ENCODE results near the gene RER1. TPM values are rescaled to one million over a fixed set of nuclear protein-coding genes. Genes with fewer than 3 reads are reported as not detected.
A peak's percentile ranks its signal among the peaks of the same experiment; 100 is the strongest.

Gene RER1
- total RNA-seq, 1 donor from 2014 or later, result 118 TPM

GRCh38 chr1:2360588-2361364 is 30.9 kb upstream of the RER1 start:
- Histone ChIP-seq H3K27me3 (no peaks in the 10 kb centered on the region), H3K4me3 (no peak overlapping the region), H3K4me1 (no peaks in the 10 kb centered on the region), H3K9me3 (no peaks in the 10 kb centered on the region), H3K27ac (no peak overlapping the region), H3K36me3 (no peaks in the 10 kb centered on the region)
- ATAC-seq (no peak), DNase-seq (peak; percentile 32)
- no peak for TF ChIP-seq CTCF (IDR thresholded peaks at IDR 0.05)
- intact Hi-C loops (cut with DNase I), result no loop called here

GRCh38 chr1:2363847-2364513 is 27.7 kb upstream of the RER1 start:
- DNase-seq (no peak), ATAC-seq (no peak)
- no peak overlapping the region for H3K27ac ChIP-seq
- TF ChIP-seq CTCF (IDR thresholded peaks at IDR 0.05), result no peak
- H3K4me1 ChIP-seq, result no peaks in the 10 kb centered on the region
- no peak overlapping the region for H3K4me3 ChIP-seq
- intact Hi-C loops (cut with DNase I), result no loop called here
- H3K27me3 ChIP-seq, result no peaks in the 10 kb centered on the region
- no peaks in the 10 kb centered on the region for H3K9me3 ChIP-seq
- H3K36me3 ChIP-seq, result no peaks in the 10 kb centered on the region

- no peaks in the 10 kb centered on the region for H3K4me1 ChIP-seq
- no peaks in the 10 kb centered on the region for H3K9me3 ChIP-seq
- H3K27ac ChIP-seq, result no peak overlapping the region
- ATAC-seq (no peak), DNase-seq (peak; percentile 26)
- H3K27me3 ChIP-seq, result no peaks in the 10 kb centered on the region
- no peak for TF ChIP-seq CTCF (IDR thresholded peaks at IDR 0.05)
- H3K4me3 ChIP-seq, result no peak overlapping the region
- intact Hi-C loops (cut with DNase I), result no loop called here
- H3K36me3 ChIP-seq, result no peaks in the 10 kb centered on the region
Measured at GRCh38 chr1:2368053-2368744, 23.4 kb upstream of the RER1 start.

- Histone ChIP-seq H3K9me3 (no peaks in the 10 kb centered on the region), H3K27me3 (no peaks in the 10 kb centered on the region), H3K4me3 (no peak overlapping the region), H3K4me1 (no peaks in the 10 kb centered on the region), H3K36me3 (no peaks in the 10 kb centered on the region), H3K27ac (no peak overlapping the region)
- ATAC-seq, result no peak
- intact Hi-C loops (cut with DNase I), result no loop called here
- DNase-seq, result peak; percentile 53
- no peak for TF ChIP-seq CTCF (IDR thresholded peaks at IDR 0.05)
Measured at GRCh38 chr1:2372551-2373490, 18.8 kb upstream of the RER1 start.

GRCh38 chr1:2373551-2374251 is 17.9 kb upstream of the RER1 start:
- TF ChIP-seq CTCF (IDR thresholded peaks at IDR 0.05), result no peak
- intact Hi-C loops (cut with DNase I), result no loop called here
- H3K4me1 ChIP-seq, result no peaks in the 10 kb centered on the region
- no peak overlapping the region for H3K4me3 ChIP-seq
- H3K36me3 ChIP-seq, result no peaks in the 10 kb centered on the region
- no peaks in the 10 kb centered on the region for H3K9me3 ChIP-seq
- ATAC-seq, result no peak
- H3K27me3 ChIP-seq, result no peaks in the 10 kb centered on the region
- H3K27ac ChIP-seq, result no peak overlapping the region
- DNase-seq, result peak; percentile 60

All from upper lobe of right lung (tissue), 1 donor.